ENCODE data around the gene TBCCD1.

- TF ChIP-seq, protein P1, sequence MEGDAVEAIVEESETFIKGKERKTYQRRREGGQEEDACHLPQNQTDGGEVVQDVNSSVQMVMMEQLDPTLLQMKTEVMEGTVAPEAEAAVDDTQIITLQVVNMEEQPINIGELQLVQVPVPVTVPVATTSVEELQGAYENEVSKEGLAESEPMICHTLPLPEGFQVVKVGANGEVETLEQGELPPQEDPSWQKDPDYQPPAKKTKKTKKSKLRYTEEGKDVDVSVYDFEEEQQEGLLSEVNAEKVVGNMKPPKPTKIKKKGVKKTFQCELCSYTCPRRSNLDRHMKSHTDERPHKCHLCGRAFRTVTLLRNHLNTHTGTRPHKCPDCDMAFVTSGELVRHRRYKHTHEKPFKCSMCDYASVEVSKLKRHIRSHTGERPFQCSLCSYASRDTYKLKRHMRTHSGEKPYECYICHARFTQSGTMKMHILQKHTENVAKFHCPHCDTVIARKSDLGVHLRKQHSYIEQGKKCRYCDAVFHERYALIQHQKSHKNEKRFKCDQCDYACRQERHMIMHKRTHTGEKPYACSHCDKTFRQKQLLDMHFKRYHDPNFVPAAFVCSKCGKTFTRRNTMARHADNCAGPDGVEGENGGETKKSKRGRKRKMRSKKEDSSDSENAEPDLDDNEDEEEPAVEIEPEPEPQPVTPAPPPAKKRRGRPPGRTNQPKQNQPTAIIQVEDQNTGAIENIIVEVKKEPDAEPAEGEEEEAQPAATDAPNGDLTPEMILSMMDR (IDR thresholded peaks at IDR 0.05) = no peak
- no peak for TF ChIP-seq POLR2A (IDR thresholded peaks at IDR 0.05)
Observed at GRCh38 chr3:186506857-186507256, 60.3 kb downstream of the TBCCD1 start.
